Neural cell (in vitro differentiated cells): ENCODE data around the gene USP32. TPM values are rescaled to one million over a fixed set of nuclear protein-coding genes. Genes with fewer than 3 reads are reported as not detected.

Experiments
- H2AFZ ChIP-seq: fragments of 200-600, 300-800 bp; sonication (generic), shearing (Covaris generic); 2 replicates; pipeline ENCODE4 v1.6.0; 2014; ENCODE audit warnings: low read depth, mild to moderate bottlenecking, antibody characterized with exemption, low read length, moderate library complexity
- H3F3A ChIP-seq: fragments of 200-600 bp; shearing (Covaris generic); 2 replicates; pipeline ENCODE4 v1.6.1; 2016; ENCODE audit warnings: mild to moderate bottlenecking, moderate library complexity, mixed read lengths, antibody characterized with exemption, low read length; ENCODE audit not compliant: insufficient read depth, poor library complexity, severe bottlenecking
- H3K27ac ChIP-seq: fragments of 200-600, 300-800 bp; sonication (generic), shearing (Covaris generic); 2 replicates; pipeline ENCODE4 v1.5.1; 2014; ENCODE audit warnings: mild to moderate bottlenecking, low read length, moderate library complexity
- H3K27me3 ChIP-seq: fragments of 300-800, 200-600 bp; sonication (generic), shearing (Covaris generic); 2 replicates; pipeline ENCODE4 v1.6.0; 2014; ENCODE audit warnings: mild to moderate bottlenecking, low read depth, low read length, moderate library complexity; ENCODE audit not compliant: insufficient read depth
- H3K36me3 ChIP-seq: fragments of 300-800, 200-600 bp; sonication (generic), shearing (Covaris generic); 2 replicates; pipeline ENCODE4 v1.5.1; 2014; ENCODE audit warnings: mild to moderate bottlenecking, antibody characterized with exemption, low read length, moderate library complexity; ENCODE audit not compliant: insufficient read depth
- H3K4me2 ChIP-seq: fragments of 300-800, 200-600 bp; sonication (generic), shearing (Covaris generic); 2 replicates; pipeline ENCODE4 v1.6.0; 2014; ENCODE audit warnings: mild to moderate bottlenecking, low read length
- H3K4me3 ChIP-seq: fragments of 300-800, 200-600 bp; sonication (generic), shearing (Covaris generic); 2 replicates; pipeline ENCODE4 v1.5.1; 2014; ENCODE audit warnings: mild to moderate bottlenecking, low read length, moderate library complexity
- H3K79me2 ChIP-seq: fragments of 200-600 bp; shearing (Covaris generic); replicated peaks from 2 replicates; pipeline ENCODE4 v1.6.0; 2014; ENCODE audit warnings: mild to moderate bottlenecking, low read length, moderate library complexity; ENCODE audit not compliant: insufficient read depth
- H3K9ac ChIP-seq: fragments of 300-800, 200-600 bp; sonication (generic), shearing (Covaris generic); 2 replicates; pipeline ENCODE4 v1.6.1; 2016; ENCODE audit warnings: mild to moderate bottlenecking, low read length, mixed read lengths
- H3K9me2 ChIP-seq: fragments of 200-600 bp; shearing (Covaris generic); 2 replicates; pipeline ENCODE4 v1.6.1; 2016; ENCODE audit warnings: mild to moderate bottlenecking, low read length, mixed read lengths; ENCODE audit not compliant: insufficient read depth
- H3K9me3 ChIP-seq: fragments of 200-600, 300-800 bp; sonication (generic), shearing (Covaris generic); 2 replicates; pipeline ENCODE4 v1.6.1; 2016; ENCODE audit warnings: mild to moderate bottlenecking, mixed run types, low read length, moderate library complexity, mixed read lengths
- H4K20me1 ChIP-seq: fragments of 200-600 bp; shearing (Covaris generic); 2 replicates; pipeline ENCODE4 v1.6.1; 2016; ENCODE audit warnings: mild to moderate bottlenecking, mixed run types; ENCODE audit not compliant: insufficient read depth
- MXI1 ChIP-seq: fragments of 450-650 bp; conservative IDR thresholded peaks from 2 replicates; pipeline ENCODE4 v1.6.1; 2014; ENCODE audit warnings: antibody characterized with exemption, mild to moderate bottlenecking; ENCODE audit not compliant: poor library complexity, severe bottlenecking
- REST ChIP-seq: IDR thresholded peaks from 2 replicates; pipeline ENCODE4 v1.6.1; 2012; ENCODE audit warnings: borderline replicate concordance
- polyA plus RNA-seq: library from polyadenylated mRNA; depleted of rRNA; stranded (reverse); fragments of >200 nt; gene quantifications from 2 replicates; pipeline ENCODE4 v1.2.3, GENCODE V29; 2014
- small RNA-seq, 3 experiments: library from RNA; depleted of rRNA; stranded (forward); fragments of <200 nt; gene quantifications; one replicate each; pipeline ENCODE3, GENCODE V24; 2012

Gene USP32
- polyA plus RNA-seq, 1 donor from 2014 or later: 25.7 TPM

- no peak overlapping the region for H3K27ac ChIP-seq
- H3K27me3 ChIP-seq: no peaks in the 10 kb centered on the region
- no peaks in the 10 kb centered on the region for H3K9me2 ChIP-seq
- no peak overlapping the region for H3K4me3 ChIP-seq
- no peaks in the 10 kb centered on the region for H3F3A ChIP-seq
- TF ChIP-seq MXI1: no peak
- TF ChIP-seq REST: no peak
- no peaks in the 10 kb centered on the region for H3K9me3 ChIP-seq
- no peaks in the 10 kb centered on the region for H3K36me3 ChIP-seq
- H3K79me2 ChIP-seq: no peaks in the 10 kb centered on the region
- H4K20me1 ChIP-seq: no peaks in the 10 kb centered on the region
- no peak overlapping the region for H2AFZ ChIP-seq
- H3K9ac ChIP-seq: no peak overlapping the region
- no peak overlapping the region for H3K4me2 ChIP-seq
These were observed 262.8 kb downstream of the USP32 start for GRCh38 chr17:60129164-60129563.

Small RNAs within 50 kb of the gene (small RNA-seq; reads per million reads assigned to genes)
- gene SCARNA20: 294 to 591 (median 466) reads per million in 3 experiments

Other genes starting within 250 kb of the USP32 start
- not detected in 2 replicates for gene CA4, start 242.2 kb downstream of the USP32 start, polyA plus RNA-seq
- gene CHCT1, start 30.4 kb upstream of the USP32 start, polyA plus RNA-seq: not detected in 2 replicates
- gene APPBP2, start 134.1 kb upstream of the USP32 start, polyA plus RNA-seq: 36.0 and 40.4 TPM in 2 replicates
- 14.7 and 16.7 TPM in 2 replicates for gene PPM1D, start 208.1 kb upstream of the USP32 start, polyA plus RNA-seq